GM23338 (cell line): ENCODE data around the gene THRB. TPM values are rescaled to one million over a fixed set of nuclear protein-coding genes. Genes with fewer than 3 reads are reported as not detected.

ENCODE experiments used
- ATAC-seq: fragments of 200-7000 bp; cut with Tn5 transposase; 3 replicates; pipeline ENCODE4 v1.9.1; 2020
- DNase-seq: peaks from one replicate; pipeline ENCODE4 v3.0.0-alpha.2; 2015; ENCODE audit warnings: low spot score
- H2AFZ ChIP-seq: fragments of 200-600 bp; sonication (generic); 2 replicates; pipeline ENCODE4 v1.8.0; 2016; ENCODE audit warnings: antibody characterized with exemption, mild to moderate bottlenecking, moderate library complexity
- H3F3A ChIP-seq: fragments of 200-600 bp; sonication (generic); replicated peaks from 2 replicates; pipeline ENCODE4 v1.8.0; 2017; ENCODE audit warnings: antibody characterized with exemption, mixed run types, low read depth
- H3K27ac ChIP-seq: fragments of 200-600 bp; sonication (generic); 2 replicates; pipeline ENCODE4 v1.6.1; 2016; ENCODE audit warnings: low read depth
- H3K27me3 ChIP-seq: fragments of 200-600 bp; sonication (generic); 2 replicates; pipeline ENCODE4 v1.8.0; 2016; ENCODE audit warnings: mild to moderate bottlenecking, mixed run types, moderate library complexity; ENCODE audit not compliant: insufficient read depth
- H3K36me3 ChIP-seq: fragments of 200-600 bp; sonication (generic); 2 replicates; pipeline ENCODE4 v1.8.0; 2016; ENCODE audit warnings: mild to moderate bottlenecking; ENCODE audit not compliant: insufficient read depth
- H3K4me1 ChIP-seq: fragments of 200-600 bp; sonication (generic); 2 replicates; pipeline ENCODE4 v1.8.0; 2016; ENCODE audit warnings: mild to moderate bottlenecking, moderate library complexity; ENCODE audit not compliant: insufficient read depth
- H3K4me2 ChIP-seq: fragments of 200-600 bp; sonication (generic); 2 replicates; pipeline ENCODE4 v1.7.1; 2017; ENCODE audit warnings: mixed run types
- H3K4me3 ChIP-seq: fragments of 200-600 bp; sonication (generic); 2 replicates; pipeline ENCODE4 v1.6.1; 2016; ENCODE audit warnings: mixed run types
- H3K79me2 ChIP-seq: fragments of 200-600 bp; sonication (generic); replicated peaks from 2 replicates; pipeline ENCODE4 v1.8.0; 2017; ENCODE audit warnings: mild to moderate bottlenecking; ENCODE audit not compliant: insufficient read depth
- H3K9me2 ChIP-seq: fragments of 200-600 bp; sonication (generic); 2 replicates; pipeline ENCODE4 v1.8.0; 2017; ENCODE audit not compliant: insufficient read depth
- H4K20me1 ChIP-seq: fragments of 200-600 bp; sonication (generic); replicated peaks from 2 replicates; pipeline ENCODE4 v1.8.0; 2017; ENCODE audit warnings: mild to moderate bottlenecking; ENCODE audit not compliant: insufficient read depth
- H3K27ac Mint-ChIP-seq: 2 replicates; pipeline ENCODE4 v1.8.0; 2020; ENCODE audit warnings: inconsistent platforms, mild to moderate bottlenecking, moderate library complexity, mixed read lengths
- H3K27me3 Mint-ChIP-seq: 3 replicates; pipeline ENCODE4 v1.8.0; 2022; ENCODE audit warnings: low read depth, mild to moderate bottlenecking, moderate library complexity, mixed read lengths, inconsistent platforms; ENCODE audit not compliant: insufficient read depth, poor library complexity
- H3K36me3 Mint-ChIP-seq: 3 replicates; pipeline ENCODE4 v1.8.0; 2021; ENCODE audit warnings: low read depth, mild to moderate bottlenecking, inconsistent platforms, moderate library complexity, mixed read lengths
- H3K4me1 Mint-ChIP-seq: 3 replicates; pipeline ENCODE4 v1.8.0; 2020; ENCODE audit warnings: mild to moderate bottlenecking, inconsistent platforms, mixed read lengths
- H3K4me3 Mint-ChIP-seq: 3 replicates; pipeline ENCODE4 v1.8.0; 2021; ENCODE audit warnings: moderate library complexity, mild to moderate bottlenecking, inconsistent platforms, mixed read lengths
- H3K9me3 Mint-ChIP-seq: 3 replicates; pipeline ENCODE4 v1.8.0; 2020; ENCODE audit warnings: moderate library complexity, mild to moderate bottlenecking, inconsistent platforms, mixed read lengths
- CREB1 ChIP-seq: fragments of 250-450 bp; sonication (Bioruptor Pico); IDR thresholded peaks from 2 replicates; pipeline ENCODE4 v1.5.0; 2020; ENCODE audit warnings: low read depth, mild to moderate bottlenecking, moderate library complexity
- CTCF ChIP-seq, 2 experiments: fragments of 200-600 bp in 1 of 2; sonication (generic) in 1 of 2; conservative IDR thresholded peaks; 2 replicates each; pipeline versions ENCODE4 v1.5.1 to v1.6.1; 2016 to 2017; ENCODE audit warnings: antibody characterized with exemption in 2 of 2, low read depth in 2 of 2, mild to moderate bottlenecking in 2 of 2, moderate library complexity in 1 of 2
- ETS1 ChIP-seq: IDR thresholded peaks from 2 replicates; pipeline ENCODE4 v1.6.1; 2016; ENCODE audit warnings: antibody characterized with exemption
- EZH2 ChIP-seq: fragments of 200-600 bp; sonication (generic); IDR thresholded peaks from one replicate; pipeline ENCODE4 v1.8.0; 2017; ENCODE audit warnings: antibody characterized with exemption, mild to moderate bottlenecking, low read depth; ENCODE audit not compliant: unreplicated experiment
- EZH2phosphoT487 ChIP-seq: fragments of 200-600 bp; sonication (generic); IDR thresholded peaks from one replicate; pipeline ENCODE4 v1.8.1; 2018; ENCODE audit warnings: antibody characterized with exemption; ENCODE audit not compliant: unreplicated experiment
- JUNB ChIP-seq: IDR thresholded peaks from one replicate; pipeline ENCODE4 v1.6.1; 2016; ENCODE audit warnings: antibody characterized with exemption; ENCODE audit not compliant: unreplicated experiment
- NANOG ChIP-seq: IDR thresholded peaks from 2 replicates; pipeline ENCODE4 v1.6.1; 2016; ENCODE audit warnings: antibody characterized with exemption, borderline replicate concordance
- POLR2AphosphoS5 ChIP-seq: IDR thresholded peaks from 2 replicates; pipeline ENCODE4 v1.6.1; 2016; ENCODE audit warnings: antibody characterized with exemption, low read depth
- REST ChIP-seq: IDR thresholded peaks from one replicate; pipeline ENCODE4 v1.6.1; 2018; ENCODE audit warnings: antibody characterized with exemption; ENCODE audit not compliant: unreplicated experiment
- STAT1 ChIP-seq: IDR thresholded peaks from one replicate; pipeline ENCODE4 v1.6.1; 2016; ENCODE audit warnings: antibody characterized with exemption; ENCODE audit not compliant: unreplicated experiment
- ZNF114 ChIP-seq: fragments of 250-450 bp; sonication (Bioruptor Pico); IDR thresholded peaks from 2 replicates; pipeline ENCODE4 v1.5.0; 2020; ENCODE audit warnings: mild to moderate bottlenecking, moderate library complexity
- ZNF331 ChIP-seq: fragments of 250-450 bp; sonication (Bioruptor Pico); IDR thresholded peaks from 2 replicates; pipeline ENCODE4 v1.5.0; 2020; ENCODE audit warnings: low read depth, mild to moderate bottlenecking, moderate library complexity
- ZNF462 ChIP-seq: fragments of 250-450 bp; sonication (Bioruptor Pico); IDR thresholded peaks from 2 replicates; pipeline ENCODE4 v1.5.0; 2020; ENCODE audit warnings: mild to moderate bottlenecking, moderate library complexity
- polyA plus RNA-seq: library from polyadenylated mRNA; unstranded; fragments of >200 nt; fragmentation: Nextera tagmentation; extraction: Ambion mirVana; gene quantifications from 2 replicates; pipeline ENCODE4 v1.2.1, GENCODE V29; 2016
- total RNA-seq: library from RNA; depleted of rRNA; stranded (reverse); fragments of >200 nt; shearing (Covaris generic); gene quantifications from 2 replicates; pipeline ENCODE4 v1.2.3, GENCODE V29; 2014

THRB gene
- total and polyA plus RNA-seq, 2 experiments from 2014 or later = 1.7 to 3.2 TPM

- Histone ChIP-seq H4K20me1 (no peaks in the 10 kb centered on the region), H3F3A (no peaks in the 10 kb centered on the region), H3K36me3 (no peaks in the 10 kb centered on the region), H3K4me3 (no peak overlapping the region), H3K4me1 (no peaks in the 10 kb centered on the region; the same call in 1 of the 2 replicates), H3K27me3 (no peaks in the 10 kb centered on the region), H3K27ac (no peak overlapping the region), H3K9me2 (no peaks in the 10 kb centered on the region), H3K79me2 (no peaks in the 10 kb centered on the region), H3K4me2 (no peak overlapping the region), H2AFZ (no peak overlapping the region)
- DNase-seq (no peak), ATAC-seq (no peak)
- no peak overlapping the region for H3K27ac Mint-ChIP-seq
- no peaks in the 10 kb centered on the region for H3K27me3 Mint-ChIP-seq
- H3K4me1 Mint-ChIP-seq = no peaks in the 10 kb centered on the region
- H3K36me3 Mint-ChIP-seq = no peaks in the 10 kb centered on the region
- TF ChIP-seq REST = no peak
- no peak for TF ChIP-seq EZH2phosphoT487
- no peak for TF ChIP-seq CTCF (conservative IDR thresholded peaks at IDR 0.05; ENCODE audit: low read depth in 2 of 2)
- no peak for TF ChIP-seq NANOG
- TF ChIP-seq EZH2 = no peak
- no peak for TF ChIP-seq JUNB
- no peak for TF ChIP-seq ZNF462 (CRISPR knock-in tag)
- TF ChIP-seq ZNF114 (CRISPR knock-in tag) = no peak
- no peak for TF ChIP-seq STAT1
- no peak for TF ChIP-seq CREB1 (CRISPR knock-in tag)
- TF ChIP-seq POLR2AphosphoS5 = no peak
- no peak for TF ChIP-seq ZNF331 (CRISPR knock-in tag)
- TF ChIP-seq ETS1 = no peak
- no peaks in the 10 kb centered on the region for H3K9me3 Mint-ChIP-seq
- H3K4me3 Mint-ChIP-seq = no peak overlapping the region
These were observed 366.2 kb downstream of the THRB start for GRCh38 chr3:24128199-24129005.
